Chondrocyte (in vitro differentiated cells): ENCODE data around the gene SERGEF. TPM values are rescaled to one million over a fixed set of nuclear protein-coding genes. Genes with fewer than 3 reads are reported as not detected.
"Not testable (repeated sequence)": the region's sequence is repeated elsewhere in the genome, so short reads cannot be mapped to it uniquely, and the experiment has no call there.

Experiments used
- DNase-seq: peaks from one replicate; pipeline ENCODE4 v3.0.0; 2021; ENCODE audit warnings: mixed read lengths, low spot score
- H3K27ac Mint-ChIP-seq: one replicate; pipeline ENCODE4 v1.8.0; 2021; ENCODE audit warnings: mild to moderate bottlenecking, moderate library complexity, mixed read lengths; ENCODE audit not compliant: unreplicated experiment
- H3K27me3 Mint-ChIP-seq: 2 replicates; pipeline ENCODE4 v1.8.0; 2021; ENCODE audit warnings: low read depth, mixed read lengths
- H3K36me3 Mint-ChIP-seq: 2 replicates; pipeline ENCODE4 v1.8.0; 2021; ENCODE audit warnings: low read depth, mixed read lengths
- H3K4me1 Mint-ChIP-seq: 2 replicates; pipeline ENCODE4 v1.8.0; 2021; ENCODE audit warnings: low read depth, mild to moderate bottlenecking, mixed read lengths
- H3K4me3 Mint-ChIP-seq: one replicate; pipeline ENCODE4 v1.8.0; 2021; ENCODE audit warnings: mild to moderate bottlenecking, moderate library complexity, mixed read lengths; ENCODE audit not compliant: unreplicated experiment
- H3K9me3 Mint-ChIP-seq: 2 replicates; pipeline ENCODE4 v1.8.0; 2021; ENCODE audit warnings: low read depth, mixed read lengths
- CTCF ChIP-seq: fragments of 200-600 bp; sonication (generic); IDR thresholded peaks from 2 replicates; pipeline ENCODE4 v1.5.0; 2021; ENCODE audit warnings: antibody characterized with exemption, mild to moderate bottlenecking, moderate library complexity
- total RNA-seq: library from RNA; stranded (reverse); gene quantifications from 3 replicates; pipeline ENCODE4 v1.2.1, GENCODE V29; 2021

The SERGEF gene
- total RNA-seq, 1 donor from 2014 or later, result 37.6 TPM

- Mint-ChIP-seq H3K9me3 (no peaks in the 10 kb centered on the region), H3K4me3 (no peak overlapping the region), H3K27me3 (no peaks in the 10 kb centered on the region), H3K4me1 (peaks cover 18% of the 10 kb centered on the region), H3K36me3 (peaks cover 9% of the 10 kb centered on the region), H3K27ac (no peak overlapping the region)
- no peak for DNase-seq
- no peak for TF ChIP-seq CTCF
Observed at GRCh38 chr11:17901481-17901880, 111.4 kb downstream of the SERGEF start.

- Mint-ChIP-seq H3K4me1 (peaks cover 8% of the 10 kb centered on the region), H3K27me3 (no peaks in the 10 kb centered on the region), H3K4me3 (no peak overlapping the region), H3K27ac (no peak overlapping the region), H3K9me3 (no peaks in the 10 kb centered on the region), H3K36me3 (peaks cover 9% of the 10 kb centered on the region)
- no peak for TF ChIP-seq CTCF
- DNase-seq, result no peak
Observed at GRCh38 chr11:17898782-17899181, 114.1 kb downstream of the SERGEF start.

- no peak for DNase-seq
- H3K36me3 Mint-ChIP-seq, result peaks cover 6% of the 10 kb centered on the region
- H3K4me1 Mint-ChIP-seq, result peaks cover 8% of the 10 kb centered on the region
- no peak overlapping the region for H3K4me3 Mint-ChIP-seq
- no peak overlapping the region for H3K27ac Mint-ChIP-seq
- TF ChIP-seq CTCF, result no peak
- H3K27me3 Mint-ChIP-seq, result no peaks in the 10 kb centered on the region
- no peaks in the 10 kb centered on the region for H3K9me3 Mint-ChIP-seq
Observed at GRCh38 chr11:17898071-17898470, 114.8 kb downstream of the SERGEF start.

- H3K4me1 Mint-ChIP-seq, result peaks cover 8% of the 10 kb centered on the region
- DNase-seq, result no peak
- TF ChIP-seq CTCF, result no peak
- H3K4me3 Mint-ChIP-seq, result no peak overlapping the region
- peaks cover 7% of the 10 kb centered on the region for H3K36me3 Mint-ChIP-seq
- H3K9me3 Mint-ChIP-seq, result no peaks in the 10 kb centered on the region
- H3K27me3 Mint-ChIP-seq, result no peaks in the 10 kb centered on the region
- H3K27ac Mint-ChIP-seq, result no peak overlapping the region
Observed at GRCh38 chr11:17897495-17897894, 115.4 kb downstream of the SERGEF start.

- DNase-seq, H3K9me3 Mint-ChIP-seq, H3K36me3 Mint-ChIP-seq, H3K4me3 Mint-ChIP-seq, H3K27ac Mint-ChIP-seq, H3K4me1 Mint-ChIP-seq, H3K27me3 Mint-ChIP-seq: not testable (repeated sequence)
Observed at GRCh38 chr11:17896496-17897151, 116.2 kb downstream of the SERGEF start.
